IPS-20b (cell line): ENCODE measurements around the gene SLC12A7.

Experiments used
- H3K27ac ChIP-seq: one replicate; pipeline ENCODE4 v1.5.1; 2013; ENCODE audit warnings: low read length
- H3K27me3 ChIP-seq: 2 replicates; pipeline ENCODE4 v1.6.1; 2013; ENCODE audit warnings: mild to moderate bottlenecking, low read length, inconsistent platforms; ENCODE audit not compliant: insufficient read depth
- H3K36me3 ChIP-seq: 2 replicates; pipeline ENCODE4 v1.6.1; 2013; ENCODE audit warnings: low read depth, mild to moderate bottlenecking, inconsistent platforms, low read length, moderate library complexity; ENCODE audit not compliant: insufficient read depth
- H3K4me1 ChIP-seq: 2 replicates; pipeline ENCODE4 v1.6.1; 2013; ENCODE audit warnings: mild to moderate bottlenecking, control low read depth, inconsistent platforms, low read length, moderate library complexity; ENCODE audit not compliant: insufficient read depth
- H3K4me3 ChIP-seq: 2 replicates; pipeline ENCODE4 v1.5.1; 2013; ENCODE audit warnings: mild to moderate bottlenecking, low read length, inconsistent platforms
- H3K9ac ChIP-seq: 2 replicates; pipeline ENCODE4 v1.6.1; 2013; ENCODE audit warnings: low read depth, mild to moderate bottlenecking, inconsistent platforms, low read length, moderate library complexity
- H3K9me3 ChIP-seq: 2 replicates; pipeline ENCODE4 v1.6.1; 2013; ENCODE audit warnings: mild to moderate bottlenecking, low read depth, low read length, inconsistent platforms; ENCODE audit not compliant: insufficient read depth

SLC12A7 gene

DNA sequence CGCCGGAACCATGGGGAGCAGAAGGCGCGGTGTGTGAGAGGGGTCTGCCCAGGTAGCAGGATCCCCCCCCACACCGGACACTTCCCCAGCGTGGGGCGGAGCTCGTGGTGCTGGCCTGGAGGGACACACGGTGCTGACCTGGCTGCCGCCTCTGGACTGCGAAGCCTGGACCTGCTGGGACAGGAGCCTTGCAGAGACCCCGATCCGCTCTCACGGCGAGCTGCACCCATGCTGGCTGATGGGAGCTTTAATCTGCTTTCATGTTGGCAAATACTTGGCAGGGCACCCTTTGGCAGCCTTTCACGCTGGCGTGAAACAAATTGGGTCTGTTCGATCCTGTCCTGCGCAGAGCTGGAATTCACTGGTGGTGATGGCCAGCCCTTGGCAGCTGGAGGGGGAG is 95.8 kb downstream of the SLC12A7 start:
- no peaks in the 10 kb centered on the region for H3K36me3 ChIP-seq
- H3K9ac ChIP-seq, result no peak overlapping the region
- no peaks in the 10 kb centered on the region for H3K27me3 ChIP-seq
- no peaks in the 10 kb centered on the region for H3K4me1 ChIP-seq
- no peak overlapping the region for H3K27ac ChIP-seq
- H3K4me3 ChIP-seq, result no peak overlapping the region
- H3K9me3 ChIP-seq, result no peaks in the 10 kb centered on the region

DNA sequence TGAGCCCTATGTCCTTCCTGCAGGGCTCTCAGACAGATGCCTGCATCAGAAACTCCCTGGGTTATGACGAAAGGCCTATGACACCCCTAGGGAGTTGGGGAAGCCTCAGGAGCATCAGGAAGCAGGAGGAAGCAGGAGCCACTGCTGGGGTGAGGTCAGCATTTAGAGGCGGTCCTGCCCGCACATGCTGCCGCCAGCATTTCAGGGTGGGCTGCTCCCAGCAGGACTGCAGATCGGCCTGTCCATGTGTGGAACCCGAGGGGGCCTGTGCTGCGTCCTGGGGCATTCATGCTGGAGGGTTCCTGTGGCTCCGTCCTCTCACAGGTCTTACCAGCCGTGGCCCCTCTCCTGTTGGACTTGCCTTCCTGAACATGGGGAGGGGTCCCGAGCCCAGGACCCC is 96.4 kb downstream of the SLC12A7 start:
- no peaks in the 10 kb centered on the region for H3K9me3 ChIP-seq
- H3K4me3 ChIP-seq, result no peak overlapping the region
- H3K4me1 ChIP-seq, result no peaks in the 10 kb centered on the region
- H3K9ac ChIP-seq, result no peak overlapping the region
- no peaks in the 10 kb centered on the region for H3K36me3 ChIP-seq
- H3K27ac ChIP-seq, result no peak overlapping the region
- H3K27me3 ChIP-seq, result peaks cover 5% of the 10 kb centered on the region

DNA sequence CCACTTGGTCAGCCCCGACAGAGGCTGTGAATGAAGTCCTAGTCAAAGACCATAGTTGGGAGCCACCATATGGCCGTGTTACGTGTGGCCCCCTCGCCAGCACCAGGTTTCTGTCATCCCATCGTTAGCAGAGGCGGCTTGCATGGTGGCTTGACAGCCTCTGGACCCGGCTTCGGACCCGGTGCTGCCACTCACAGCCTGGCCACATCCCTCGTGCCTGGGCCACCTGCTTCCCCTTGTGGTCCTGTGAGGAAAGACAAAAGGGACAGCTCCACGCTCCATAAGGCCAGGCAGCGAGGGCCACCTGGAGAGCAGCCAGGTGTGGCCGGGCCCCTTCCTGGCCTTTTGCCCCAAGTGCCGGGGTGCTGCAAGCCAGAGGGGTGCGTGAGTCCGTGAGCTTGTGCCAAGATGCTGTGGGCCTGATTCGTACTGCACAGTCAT is 97.1 kb downstream of the SLC12A7 start:
- H3K36me3 ChIP-seq, result no peaks in the 10 kb centered on the region
- H3K27me3 ChIP-seq, result peaks cover 12% of the 10 kb centered on the region
- H3K4me3 ChIP-seq, result no peak overlapping the region
- H3K4me1 ChIP-seq, result 0 out of 2 replicates have a peak, but pooled peaks cover 3% of the 10 kb centered on the region
- no peaks in the 10 kb centered on the region for H3K9me3 ChIP-seq
- no peak overlapping the region for H3K27ac ChIP-seq
- no peak overlapping the region for H3K9ac ChIP-seq

DNA sequence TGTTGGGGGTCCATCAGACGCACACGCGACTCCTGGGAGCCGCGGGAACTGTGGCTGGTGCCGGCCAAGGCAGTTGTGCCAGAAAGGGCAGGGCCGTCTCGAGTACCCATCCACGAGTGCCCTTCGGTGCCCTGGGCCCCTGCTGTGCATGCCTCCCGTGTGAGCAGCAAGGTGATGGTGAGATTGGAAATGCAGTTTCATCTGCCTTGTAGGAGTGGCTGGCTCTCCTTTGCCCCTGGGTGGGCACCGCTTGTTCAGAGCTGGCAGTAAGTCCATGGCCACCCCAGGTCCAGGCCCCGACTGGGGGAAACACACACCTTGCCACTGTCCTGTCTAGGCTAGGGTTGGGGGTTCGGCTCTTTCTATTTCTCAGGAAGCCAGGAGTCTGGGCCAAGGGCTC is 97.5 kb downstream of the SLC12A7 start:
- Histone ChIP-seq H3K9ac (no peak overlapping the region), H3K9me3 (no peaks in the 10 kb centered on the region), H3K4me3 (no peak overlapping the region), H3K4me1 (0 out of 2 replicates have a peak, but pooled peaks cover 3% of the 10 kb centered on the region), H3K36me3 (no peaks in the 10 kb centered on the region), H3K27ac (no peak overlapping the region), H3K27me3 (peaks cover 17% of the 10 kb centered on the region)

DNA sequence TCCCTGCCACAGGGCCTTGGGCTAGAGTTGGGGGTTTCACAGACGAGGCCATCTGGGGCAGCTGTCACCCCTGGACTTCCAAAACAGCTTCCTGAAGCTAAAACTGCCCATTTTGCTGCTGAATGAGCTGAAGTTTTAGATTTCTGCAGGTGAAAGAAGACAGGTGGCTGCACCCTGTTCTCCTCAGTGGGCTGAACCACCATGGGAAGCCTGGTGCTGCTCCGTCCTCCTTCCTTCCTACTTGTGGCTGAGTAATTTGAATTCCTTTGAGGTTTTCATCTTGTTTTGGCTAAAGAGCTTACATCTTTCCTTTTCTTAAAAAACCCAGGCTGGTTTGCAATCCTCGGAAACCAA is 97.9 kb downstream of the SLC12A7 start:
- peaks cover 20% of the 10 kb centered on the region for H3K27me3 ChIP-seq

DNA sequence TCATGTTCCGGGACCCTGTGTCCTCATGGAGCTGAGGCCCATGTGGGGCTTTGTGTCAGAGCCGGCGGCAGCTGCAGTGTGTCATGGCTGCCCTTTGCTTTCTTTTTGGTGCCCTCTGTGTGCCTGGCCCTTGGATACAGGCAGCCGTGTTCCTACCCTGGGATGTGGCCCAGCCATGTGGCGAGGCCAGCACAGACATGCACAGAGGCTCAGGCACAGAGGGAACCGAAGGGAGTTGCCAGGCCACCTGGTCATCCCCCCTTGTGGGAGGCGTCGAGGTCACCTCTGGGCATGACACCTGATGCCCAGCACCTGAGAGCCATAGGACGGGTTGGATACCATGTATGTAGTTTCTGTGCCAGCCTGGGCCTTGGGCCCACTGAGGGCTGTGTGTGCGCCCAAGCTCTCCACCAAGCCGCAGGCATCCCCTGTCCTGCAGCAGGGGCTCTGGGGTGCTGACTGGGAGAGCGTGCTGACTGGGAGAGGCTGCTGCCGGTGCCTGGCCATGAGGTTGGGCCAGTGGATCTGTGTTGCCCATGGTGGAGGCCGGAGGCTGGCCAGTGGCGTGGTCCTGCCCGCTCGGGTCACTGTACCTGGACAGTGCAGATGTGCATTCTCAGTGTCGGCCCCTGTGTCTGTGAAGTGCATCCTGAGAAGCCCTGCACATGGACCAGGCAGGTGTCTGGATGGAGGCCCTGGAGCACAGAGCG is 98.5 kb downstream of the SLC12A7 start:
- 0 out of 2 replicates have a peak, but pooled peaks cover 3% of the 10 kb centered on the region for H3K4me1 ChIP-seq
- no peaks in the 10 kb centered on the region for H3K36me3 ChIP-seq
- H3K4me3 ChIP-seq, result no peak overlapping the region
- H3K27me3 ChIP-seq, result peaks cover 21% of the 10 kb centered on the region
- H3K27ac ChIP-seq, result no peak overlapping the region
- H3K9ac ChIP-seq, result no peak overlapping the region
- H3K9me3 ChIP-seq, result no peaks in the 10 kb centered on the region

More for the DNA sequence above, 97.9 kb downstream of the SLC12A7 start:
- Histone ChIP-seq H3K9ac (no peak overlapping the region), H3K27ac (no peak overlapping the region), H3K4me1 (0 out of 2 replicates have a peak, but pooled peaks cover 3% of the 10 kb centered on the region), H3K4me3 (no peak overlapping the region), H3K9me3 (no peaks in the 10 kb centered on the region), H3K36me3 (no peaks in the 10 kb centered on the region)

DNA sequence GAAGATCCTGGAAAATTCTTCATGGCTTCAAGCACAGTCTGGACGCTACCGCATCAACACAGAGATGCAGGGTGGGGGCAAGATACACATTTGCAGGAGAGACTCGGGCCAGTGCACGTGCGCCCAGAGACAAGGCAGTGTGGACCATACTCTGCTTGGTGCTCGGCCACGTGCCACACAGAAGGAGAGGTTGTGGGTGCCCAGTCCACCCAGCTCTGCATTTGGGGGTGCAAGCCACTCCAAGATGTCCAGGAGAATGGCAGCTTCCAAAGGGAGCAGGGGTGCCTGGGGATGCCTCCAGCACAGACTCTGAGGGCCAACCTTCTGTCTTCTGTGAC is 99.0 kb downstream of the SLC12A7 start:
- peaks cover 27% of the 10 kb centered on the region for H3K27me3 ChIP-seq
- no peak overlapping the region for H3K27ac ChIP-seq
- H3K9ac ChIP-seq, result no peak overlapping the region
- H3K36me3 ChIP-seq, result no peaks in the 10 kb centered on the region
- 0 out of 2 replicates have a peak, but pooled peaks cover 3% of the 10 kb centered on the region for H3K4me1 ChIP-seq
- H3K9me3 ChIP-seq, result no peaks in the 10 kb centered on the region
- no peak overlapping the region for H3K4me3 ChIP-seq

DNA sequence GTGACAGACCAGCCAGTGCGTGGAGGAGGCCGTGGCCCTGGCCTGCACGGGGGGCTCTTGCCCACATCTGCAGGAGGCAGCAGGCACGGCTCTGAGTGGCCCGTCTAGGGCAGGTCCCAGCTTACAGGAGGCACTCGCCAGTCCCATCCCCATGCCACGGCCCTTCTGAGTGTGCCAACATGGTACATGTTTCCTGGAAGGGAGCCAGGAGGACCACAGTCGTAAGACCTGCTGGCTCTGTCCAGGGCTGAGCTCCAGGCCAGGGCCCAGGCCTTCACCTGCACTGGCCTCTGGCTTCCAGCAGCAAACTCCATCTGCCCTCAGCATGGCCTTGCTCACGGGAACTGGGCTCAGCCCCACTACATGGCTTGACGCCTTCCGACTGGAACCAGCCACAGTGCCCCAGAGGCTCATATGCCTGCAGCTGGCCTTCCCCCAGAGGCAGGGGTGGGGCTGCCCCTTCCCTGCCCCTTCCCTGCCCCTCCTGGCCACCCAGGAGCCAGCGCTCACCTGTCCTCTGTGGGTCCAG is 99.5 kb downstream of the SLC12A7 start:
- peaks cover 31% of the 10 kb centered on the region for H3K27me3 ChIP-seq
- no peak overlapping the region for H3K9ac ChIP-seq
- H3K4me3 ChIP-seq, result no peak overlapping the region
- H3K27ac ChIP-seq, result no peak overlapping the region
- no peaks in the 10 kb centered on the region for H3K9me3 ChIP-seq
- H3K36me3 ChIP-seq, result no peaks in the 10 kb centered on the region
- 0 out of 2 replicates have a peak, but pooled peaks cover 3% of the 10 kb centered on the region for H3K4me1 ChIP-seq

DNA sequence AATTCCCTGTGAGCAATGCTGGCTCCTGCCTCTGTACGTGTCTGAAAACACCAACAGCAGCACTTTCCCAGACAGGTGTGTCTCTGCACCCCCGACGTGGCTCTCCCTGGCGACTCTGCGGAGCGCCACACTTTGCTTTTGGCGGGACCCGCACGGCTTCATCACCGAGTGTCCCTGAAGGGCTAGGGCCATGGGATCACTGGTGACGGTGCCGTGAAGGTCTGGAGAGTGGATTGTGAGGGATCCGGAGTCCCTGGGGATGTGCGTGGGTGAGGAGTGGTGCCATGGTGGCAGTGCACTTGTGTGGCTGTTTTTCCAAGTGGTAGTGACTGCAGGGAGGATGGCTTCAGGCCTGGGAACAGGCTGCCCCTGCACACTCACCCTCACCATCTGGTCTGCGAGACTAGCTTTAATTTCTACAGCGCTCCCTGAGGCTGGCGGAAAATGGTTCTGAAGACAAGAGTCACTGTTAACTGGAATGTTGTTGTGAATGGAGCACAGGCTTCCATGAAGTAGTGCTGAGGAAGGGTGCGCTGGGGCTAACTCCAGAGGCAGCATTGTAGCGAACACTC is 100.0 kb downstream of the SLC12A7 start:
- Histone ChIP-seq H3K27me3 (peaks cover 37% of the 10 kb centered on the region), H3K9me3 (no peaks in the 10 kb centered on the region), H3K9ac (no peak overlapping the region), H3K4me1 (0 out of 2 replicates have a peak, but pooled peaks cover 3% of the 10 kb centered on the region), H3K27ac (no peak overlapping the region), H3K4me3 (no peak overlapping the region), H3K36me3 (no peaks in the 10 kb centered on the region)

DNA sequence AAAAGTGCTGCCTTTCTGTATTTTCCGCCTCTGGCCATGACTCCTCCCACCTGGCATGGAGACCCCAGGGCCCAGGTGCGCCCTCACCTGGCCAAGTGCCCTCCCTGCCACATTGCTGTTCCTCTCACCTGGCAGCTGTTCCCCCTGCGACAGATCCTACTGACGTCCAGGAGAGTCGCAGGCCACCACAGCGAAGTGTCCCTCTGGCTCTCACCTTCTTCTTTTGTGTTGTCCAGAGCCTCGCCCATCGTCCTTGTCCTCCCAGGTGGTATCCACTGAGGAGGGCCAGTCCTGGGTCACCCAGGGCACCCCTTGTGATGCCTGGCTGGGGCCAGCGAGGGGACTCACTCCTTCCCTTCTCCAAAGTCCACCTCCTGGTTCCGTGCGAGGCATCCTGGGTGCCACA is 100.6 kb downstream of the SLC12A7 start:
- peaks cover 43% of the 10 kb centered on the region for H3K27me3 ChIP-seq

DNA sequence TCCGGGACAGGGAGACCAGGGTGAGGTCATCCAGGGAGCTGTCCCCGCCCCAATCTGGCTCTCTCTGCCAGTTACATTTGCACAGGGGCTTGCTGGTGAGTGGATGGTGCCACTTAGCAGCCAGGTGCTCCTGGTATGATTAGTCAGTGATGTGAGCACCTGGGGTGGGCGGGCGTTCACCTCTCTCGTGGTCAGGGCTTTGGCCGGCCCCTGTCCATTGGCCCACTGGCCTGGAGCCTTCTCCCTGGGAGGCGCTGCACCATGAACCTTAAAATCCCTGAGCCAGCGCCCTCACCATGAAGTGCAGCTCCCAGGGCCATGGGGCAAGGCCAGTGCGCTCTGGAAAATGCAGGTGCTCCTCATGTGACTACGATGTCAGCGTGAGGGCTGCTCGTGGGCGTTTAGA is 101.2 kb downstream of the SLC12A7 start:
- Histone ChIP-seq H3K9me3 (no peaks in the 10 kb centered on the region), H3K36me3 (no peaks in the 10 kb centered on the region), H3K27ac (no peak overlapping the region), H3K9ac (no peak overlapping the region), H3K4me3 (no peak overlapping the region), H3K4me1 (0 out of 2 replicates have a peak, but pooled peaks cover 3% of the 10 kb centered on the region), H3K27me3 (peaks cover 49% of the 10 kb centered on the region)

More for the DNA sequence above, 100.6 kb downstream of the SLC12A7 start:
- Histone ChIP-seq H3K4me3 (no peak overlapping the region), H3K4me1 (0 out of 2 replicates have a peak, but pooled peaks cover 3% of the 10 kb centered on the region), H3K36me3 (no peaks in the 10 kb centered on the region), H3K27ac (no peak overlapping the region), H3K9me3 (no peaks in the 10 kb centered on the region), H3K9ac (no peak overlapping the region)

DNA sequence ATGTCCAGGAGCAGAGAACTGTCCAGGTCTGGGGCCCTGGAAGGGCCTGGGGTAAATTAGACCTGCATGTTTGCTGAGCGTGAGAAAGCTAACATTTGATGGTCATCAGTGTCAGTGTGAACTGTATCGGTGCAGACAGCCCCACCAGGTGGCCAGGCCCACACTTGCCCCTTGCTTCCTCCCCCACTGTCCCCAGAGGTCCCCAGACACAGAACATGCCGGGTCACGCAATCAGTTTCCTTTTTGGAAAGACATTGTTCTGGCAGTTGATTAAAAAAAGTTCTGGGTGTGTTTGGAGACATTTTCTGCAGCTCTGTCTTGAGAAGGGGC is 101.7 kb downstream of the SLC12A7 start:
- H3K9me3 ChIP-seq, result no peaks in the 10 kb centered on the region
- 0 out of 2 replicates have a peak, but pooled peaks cover 3% of the 10 kb centered on the region for H3K4me1 ChIP-seq
- H3K27ac ChIP-seq, result no peak overlapping the region
- no peak overlapping the region for H3K9ac ChIP-seq
- H3K27me3 ChIP-seq, result peaks cover 54% of the 10 kb centered on the region
- peak overlapping the region; percentile 49; the same call in 1 of the 2 replicates for H3K4me3 ChIP-seq
- H3K36me3 ChIP-seq, result no peaks in the 10 kb centered on the region
